Panc1 (cell line): ENCODE measurements around the gene MT1E. TPM values are rescaled to one million over a fixed set of nuclear protein-coding genes. Genes with fewer than 3 reads are reported as not detected.

Experiments used
- ATAC-seq: fragments of 200-7000 bp; cut with Tn5 transposase; 2 replicates; pipeline ENCODE4 v1.9.1; 2020; ENCODE audit warnings: mild to moderate bottlenecking, moderate library complexity
- BruUV-seq: library from RNA; stranded (reverse); fragments of 400-500 nt; replicated peaks from 2 replicates; lab custom pipeline; 2021; lab: Mats Ljungman, UMichigan
- CTCF ChIA-PET: fragments of 300-600 bp; sonication (Branson Sonifier 250); formaldehyde crosslinking; loops from one replicate; lab custom pipeline; 2022; ENCODE audit warnings: antibody characterized with exemption; lab: Charles Lee
- POLR2A ChIA-PET: fragments of 300-600 bp; sonication (Branson Sonifier 250); formaldehyde crosslinking; loops from one replicate; lab custom pipeline; 2022; ENCODE audit warnings: antibody characterized with exemption; lab: Charles Lee
- DNase-seq: peaks from one replicate; pipeline ENCODE4 v3.0.0-alpha.2; 2010; ENCODE audit warnings: low read depth, low spot score
- H3K27ac ChIP-seq: 2 replicates; pipeline ENCODE4 v1.5.1; 2011; ENCODE audit warnings: mild to moderate bottlenecking, low read length, inconsistent platforms
- H3K27me3 ChIP-seq: fragments of 200-500 bp; sonication (Bioruptor generic); 2 replicates; pipeline ENCODE4 v1.6.0; 2014; ENCODE audit warnings: low read length, inconsistent platforms; ENCODE audit not compliant: control insufficient read depth, insufficient read depth
- H3K36me3 ChIP-seq: fragments of 200-500 bp; sonication (Bioruptor generic); 2 replicates; pipeline ENCODE4 v1.5.1; 2014; ENCODE audit warnings: inconsistent platforms, mild to moderate bottlenecking, low read length, moderate library complexity; ENCODE audit not compliant: control insufficient read depth, insufficient read depth
- H3K4me1 ChIP-seq: 2 replicates; pipeline ENCODE4 v1.5.1; 2011; ENCODE audit warnings: inconsistent platforms, mild to moderate bottlenecking, low read length, moderate library complexity; ENCODE audit not compliant: control insufficient read depth, insufficient read depth
- H3K4me3 ChIP-seq, 2 experiments: 2 replicates each; pipeline ENCODE4 v1.5.1; 2011 to 2012; ENCODE audit warnings: low read depth in 2 of 2, low read length in 2 of 2, mild to moderate bottlenecking in 2 of 2, inconsistent platforms in 1 of 2, moderate library complexity in 1 of 2
- H3K9me3 ChIP-seq: fragments of 200-500 bp; sonication (Bioruptor generic); 2 replicates; pipeline ENCODE4 v1.5.1; 2014; ENCODE audit warnings: low read depth, mild to moderate bottlenecking, inconsistent platforms, low read length, moderate library complexity; ENCODE audit not compliant: control insufficient read depth, insufficient read depth
- CTCF ChIP-seq: fragments of 450-650 bp; IDR thresholded peaks from 2 replicates; pipeline ENCODE4 v1.5.1; 2017; ENCODE audit warnings: mild to moderate bottlenecking
- POLR2AphosphoS5 ChIP-seq: IDR thresholded peaks from 2 replicates; pipeline ENCODE4 v1.6.1; 2012; ENCODE audit warnings: mild to moderate bottlenecking, low read depth, low read length, moderate library complexity
- SIN3A ChIP-seq: IDR thresholded peaks from 2 replicates; pipeline ENCODE4 v1.6.1; 2012; ENCODE audit warnings: low read depth, mild to moderate bottlenecking, low read length, moderate library complexity, borderline replicate concordance; ENCODE audit not compliant: insufficient read depth
- TCF7L2 ChIP-seq: IDR thresholded peaks from 2 replicates; pipeline ENCODE4 v1.6.1; 2011; ENCODE audit warnings: mild to moderate bottlenecking, low read depth, low read length, inconsistent platforms
- in situ Hi-C: cut with HindIII; loops from 2 replicates; pipeline ENCODE4 v1.10.0; 2016; ENCODE audit warnings: low sequenced_read_pairs, low pct_unique_long_range_greater_than_20kb
- intact Hi-C: fragments of 100-400 bp; cut with micrococcal nuclease; formaldehyde crosslinking; loops from one replicate; pipeline ENCODE4 v1.10.0; 2022; ENCODE audit not compliant: unreplicated experiment
- total RNA-seq: library from RNA; stranded (reverse); gene quantifications from one replicate; pipeline ENCODE4 v1.2.1, GENCODE V29; 2021; ENCODE audit not compliant: unreplicated experiment
- TF ChIP-seq, protein P1 (sequence below), 2 experiments: IDR thresholded peaks; 2 replicates each; pipeline ENCODE4 v1.6.1; 2011 to 2012; ENCODE audit warnings: low read depth in 2 of 2, control low read depth in 1 of 2, low read length in 1 of 2, mild to moderate bottlenecking in 1 of 2, moderate library complexity in 1 of 2; ENCODE audit not compliant: insufficient read depth in 1 of 2

MT1E gene
- total RNA-seq, 1 experiment from 2014 or later, result 170 TPM

GRCh38 chr16:56629531-56629930, 4.0 kb downstream of the MT1E start:
- POLR2A ChIA-PET, result interaction anchor here (0.5 kb wide), 1 partner anchor 43 kb away, joined by 3 read pairs; no protein-coding TSS in a partner anchor
- Histone ChIP-seq H3K4me1 (peaks cover 13% of the 10 kb centered on the region), H3K9me3 (no peaks in the 10 kb centered on the region), H3K4me3 (no peak overlapping the region), H3K27ac (no peak overlapping the region), H3K36me3 (no peaks in the 10 kb centered on the region; the same call in 1 of the 2 replicates), H3K27me3 (no peaks in the 10 kb centered on the region)
- DNase-seq (no peak), ATAC-seq (no peak)
- intact Hi-C loops (no loop called here), in situ Hi-C loops (no loop called here)
- TF ChIP-seq POLR2AphosphoS5, result no peak
- no peak for TF ChIP-seq TCF7L2
- TF ChIP-seq, protein P1, sequence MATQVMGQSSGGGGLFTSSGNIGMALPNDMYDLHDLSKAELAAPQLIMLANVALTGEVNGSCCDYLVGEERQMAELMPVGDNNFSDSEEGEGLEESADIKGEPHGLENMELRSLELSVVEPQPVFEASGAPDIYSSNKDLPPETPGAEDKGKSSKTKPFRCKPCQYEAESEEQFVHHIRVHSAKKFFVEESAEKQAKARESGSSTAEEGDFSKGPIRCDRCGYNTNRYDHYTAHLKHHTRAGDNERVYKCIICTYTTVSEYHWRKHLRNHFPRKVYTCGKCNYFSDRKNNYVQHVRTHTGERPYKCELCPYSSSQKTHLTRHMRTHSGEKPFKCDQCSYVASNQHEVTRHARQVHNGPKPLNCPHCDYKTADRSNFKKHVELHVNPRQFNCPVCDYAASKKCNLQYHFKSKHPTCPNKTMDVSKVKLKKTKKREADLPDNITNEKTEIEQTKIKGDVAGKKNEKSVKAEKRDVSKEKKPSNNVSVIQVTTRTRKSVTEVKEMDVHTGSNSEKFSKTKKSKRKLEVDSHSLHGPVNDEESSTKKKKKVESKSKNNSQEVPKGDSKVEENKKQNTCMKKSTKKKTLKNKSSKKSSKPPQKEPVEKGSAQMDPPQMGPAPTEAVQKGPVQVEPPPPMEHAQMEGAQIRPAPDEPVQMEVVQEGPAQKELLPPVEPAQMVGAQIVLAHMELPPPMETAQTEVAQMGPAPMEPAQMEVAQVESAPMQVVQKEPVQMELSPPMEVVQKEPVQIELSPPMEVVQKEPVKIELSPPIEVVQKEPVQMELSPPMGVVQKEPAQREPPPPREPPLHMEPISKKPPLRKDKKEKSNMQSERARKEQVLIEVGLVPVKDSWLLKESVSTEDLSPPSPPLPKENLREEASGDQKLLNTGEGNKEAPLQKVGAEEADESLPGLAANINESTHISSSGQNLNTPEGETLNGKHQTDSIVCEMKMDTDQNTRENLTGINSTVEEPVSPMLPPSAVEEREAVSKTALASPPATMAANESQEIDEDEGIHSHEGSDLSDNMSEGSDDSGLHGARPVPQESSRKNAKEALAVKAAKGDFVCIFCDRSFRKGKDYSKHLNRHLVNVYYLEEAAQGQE (IDR thresholded peaks at IDR 0.05; ENCODE audit: insufficient read depth in 1 of 2, low read depth in 2 of 2, low read length in 1 of 2), result no peak
- TF ChIP-seq CTCF, result no peak
- TF ChIP-seq SIN3A, result no peak
- BruUV-seq, result no TSS peak
- CTCF ChIA-PET, result no interaction called here

DNA sequence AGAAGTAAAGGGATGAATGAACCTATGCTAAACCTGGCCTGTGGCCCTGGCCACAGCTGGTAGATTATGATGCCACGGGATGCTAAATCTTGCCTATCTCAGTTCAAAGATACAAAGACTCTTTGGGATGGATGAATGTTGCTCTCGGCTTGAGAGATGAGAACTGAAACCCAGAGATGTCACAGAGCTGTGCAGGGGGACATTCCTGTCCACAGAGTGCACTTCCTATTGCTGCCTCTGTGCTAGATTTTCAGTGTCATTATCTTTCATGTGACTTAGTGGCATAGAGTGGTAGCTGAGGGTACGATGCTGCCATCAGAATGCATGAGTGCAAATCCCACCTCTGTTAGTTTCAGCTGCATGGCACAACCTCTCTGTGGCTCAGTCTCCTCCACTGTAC, 4.6 kb downstream of the MT1E start:
- ATAC-seq (no peak), DNase-seq (no peak)
- H3K36me3 ChIP-seq, result no peaks in the 10 kb centered on the region; the same call in 1 of the 2 replicates
- BruUV-seq, result no TSS peak
- ChIA-PET POLR2A (no interaction called here), CTCF (no interaction called here)
- intact Hi-C loops, result no loop called here
- H3K27ac ChIP-seq, result no peak overlapping the region
- no peaks in the 10 kb centered on the region for H3K27me3 ChIP-seq
- no peaks in the 10 kb centered on the region for H3K9me3 ChIP-seq
- peaks cover 13% of the 10 kb centered on the region for H3K4me1 ChIP-seq
- in situ Hi-C loops, result no loop called here
- no peak overlapping the region for H3K4me3 ChIP-seq
- TF ChIP-seq SIN3A, result no peak

- intact Hi-C loops, result no loop called here
- POLR2A ChIA-PET, result no interaction called here
- in situ Hi-C loops, result no loop called here
Measured at GRCh38 chr16:56631197-56631596, 5.6 kb downstream of the MT1E start.

More at GRCh38 chr16:56631197-56631596, 5.6 kb downstream of the MT1E start:
- no peak for ATAC-seq
- H3K4me3 ChIP-seq, result no peak overlapping the region
- CTCF ChIA-PET, result no interaction called here
- no peak for DNase-seq
- BruUV-seq, result no TSS peak
- TF ChIP-seq SIN3A, result no peak
- TF ChIP-seq TCF7L2, result no peak
- TF ChIP-seq, protein P1 (IDR thresholded peaks at IDR 0.05; ENCODE audit: insufficient read depth in 1 of 2, low read depth in 2 of 2, low read length in 1 of 2), result no peak
- no peak for TF ChIP-seq POLR2AphosphoS5
- TF ChIP-seq CTCF, result no peak
- peak overlapping the region; percentile 7; the same call in 1 of the 2 replicates for H3K27ac ChIP-seq
- H3K4me1 ChIP-seq, result peaks cover 13% of the 10 kb centered on the region
- no peaks in the 10 kb centered on the region for H3K9me3 ChIP-seq
- H3K36me3 ChIP-seq, result no peaks in the 10 kb centered on the region
- no peaks in the 10 kb centered on the region for H3K27me3 ChIP-seq
